ENCODE measurements around the gene TMEM53.

The TMEM53 gene

GRCh38 chr1:44721485-44722361 lies 47.4 kb upstream of the TMEM53 start:
- DNase-seq (no peak), ATAC-seq (ENCODE audit: insufficient read depth, low read depth) (peak; percentile 55)
- Histone ChIP-seq H3K4me1 (ENCODE audit: insufficient read depth, low read length) (peaks cover 3% of the 10 kb centered on the region; the same call in 1 of the 2 replicates), H3K4me3 (ENCODE audit: low read depth in 1 of 2, low read length in 2 of 2) (no peak overlapping the region), H3K4me2 (ENCODE audit: insufficient read depth, low read length) (no peak overlapping the region), H3K36me3 (ENCODE audit: insufficient read depth, low read length) (no peaks in the 10 kb centered on the region), H4K20me1 (ENCODE audit: insufficient read depth, low read length) (no peaks in the 10 kb centered on the region), H3K27me3 (ENCODE audit: insufficient read depth, low read length, poor library complexity) (no peaks in the 10 kb centered on the region), H3K27ac (ENCODE audit: low read length) (no peak overlapping the region), H2AFZ (ENCODE audit: low read depth, low read length) (no peak overlapping the region), H3K9ac (ENCODE audit: low read depth, low read length) (no peak overlapping the region), H3K79me2 (ENCODE audit: insufficient read depth, low read length) (no peaks in the 10 kb centered on the region), H3K9me3 (ENCODE audit: insufficient read depth, low read length, severe bottlenecking) (no peaks in the 10 kb centered on the region)
- TF ChIP-seq CTCF (IDR thresholded peaks at IDR 0.05; ENCODE audit: borderline replicate concordance, extremely low read depth, low read length, poor library complexity, severe bottlenecking) (no peak), EZH2 (IDR thresholded peaks at IDR 0.05; ENCODE audit: borderline replicate concordance, low read depth, low read length, severe bottlenecking) (no peak)

- H2AFZ ChIP-seq (ENCODE audit: low read depth, low read length): no peak overlapping the region
- H3K27ac ChIP-seq (ENCODE audit: low read length): no peak overlapping the region
- H3K4me1 ChIP-seq (ENCODE audit: insufficient read depth, low read length): peaks cover 4% of the 10 kb centered on the region
- H3K79me2 ChIP-seq (ENCODE audit: insufficient read depth, low read length): no peaks in the 10 kb centered on the region
- no peak overlapping the region for H3K4me2 ChIP-seq (ENCODE audit: insufficient read depth, low read length)
- no peak overlapping the region for H3K9ac ChIP-seq (ENCODE audit: low read depth, low read length)
- no peaks in the 10 kb centered on the region for H3K27me3 ChIP-seq (ENCODE audit: insufficient read depth, low read length, poor library complexity)
- H4K20me1 ChIP-seq (ENCODE audit: insufficient read depth, low read length): no peaks in the 10 kb centered on the region
- no peaks in the 10 kb centered on the region for H3K36me3 ChIP-seq (ENCODE audit: insufficient read depth, low read length)
- DNase-seq (no peak), ATAC-seq (ENCODE audit: insufficient read depth, low read depth) (no peak)
- no peak overlapping the region for H3K4me3 ChIP-seq (ENCODE audit: low read depth in 1 of 2, low read length in 2 of 2)
- TF ChIP-seq CTCF (IDR thresholded peaks at IDR 0.05; ENCODE audit: borderline replicate concordance, extremely low read depth, low read length, poor library complexity, severe bottlenecking) (no peak), EZH2 (IDR thresholded peaks at IDR 0.05; ENCODE audit: borderline replicate concordance, low read depth, low read length, severe bottlenecking) (no peak)
- no peaks in the 10 kb centered on the region for H3K9me3 ChIP-seq (ENCODE audit: insufficient read depth, low read length, severe bottlenecking)
These were observed 46.0 kb upstream of the TMEM53 start for GRCh38 chr1:44720281-44720680.

GRCh38 chr1:44719318-44719717 lies 45.0 kb upstream of the TMEM53 start:
- H3K4me2 ChIP-seq (ENCODE audit: insufficient read depth, low read length): no peak overlapping the region
- H3K9ac ChIP-seq (ENCODE audit: low read depth, low read length): no peak overlapping the region
- H4K20me1 ChIP-seq (ENCODE audit: insufficient read depth, low read length): no peaks in the 10 kb centered on the region
- no peaks in the 10 kb centered on the region for H3K79me2 ChIP-seq (ENCODE audit: insufficient read depth, low read length)
- no peak for TF ChIP-seq CTCF (IDR thresholded peaks at IDR 0.05; ENCODE audit: borderline replicate concordance, extremely low read depth, low read length, poor library complexity, severe bottlenecking)
- no peak for TF ChIP-seq EZH2 (IDR thresholded peaks at IDR 0.05; ENCODE audit: borderline replicate concordance, low read depth, low read length, severe bottlenecking)
- no peak overlapping the region for H2AFZ ChIP-seq (ENCODE audit: low read depth, low read length)
- H3K36me3 ChIP-seq (ENCODE audit: insufficient read depth, low read length): no peaks in the 10 kb centered on the region
- peaks cover 13% of the 10 kb centered on the region for H3K4me1 ChIP-seq (ENCODE audit: insufficient read depth, low read length)
- no peaks in the 10 kb centered on the region for H3K27me3 ChIP-seq (ENCODE audit: insufficient read depth, low read length, poor library complexity)
- H3K27ac ChIP-seq (ENCODE audit: low read length): no peak overlapping the region
- no peak overlapping the region for H3K4me3 ChIP-seq (ENCODE audit: low read depth in 1 of 2, low read length in 2 of 2)
- DNase-seq (no peak), ATAC-seq (ENCODE audit: insufficient read depth, low read depth) (0 out of 3 replicates have a peak, but pooled peaks have one; percentile 41)
- no peaks in the 10 kb centered on the region for H3K9me3 ChIP-seq (ENCODE audit: insufficient read depth, low read length, severe bottlenecking)

Data from DND-41 (cell line).